ENCODE results near the gene ATXN1L.

- TF ChIP-seq CTCF (conservative IDR thresholded peaks at IDR 0.05) (no peak), EZH2 (IDR thresholded peaks at IDR 0.05; ENCODE audit: low read depth) (no peak)
Measured at GRCh38 chr16:71904239-71904638, 58.5 kb downstream of the ATXN1L start.
